ENCODE measurements around the gene GNAL. TPM values are rescaled to one million over a fixed set of nuclear protein-coding genes. Genes with fewer than 3 reads are reported as not detected.

Gene GNAL
- total RNA-seq, 1 donor from 2014 or later, result 9.7 TPM

DNA sequence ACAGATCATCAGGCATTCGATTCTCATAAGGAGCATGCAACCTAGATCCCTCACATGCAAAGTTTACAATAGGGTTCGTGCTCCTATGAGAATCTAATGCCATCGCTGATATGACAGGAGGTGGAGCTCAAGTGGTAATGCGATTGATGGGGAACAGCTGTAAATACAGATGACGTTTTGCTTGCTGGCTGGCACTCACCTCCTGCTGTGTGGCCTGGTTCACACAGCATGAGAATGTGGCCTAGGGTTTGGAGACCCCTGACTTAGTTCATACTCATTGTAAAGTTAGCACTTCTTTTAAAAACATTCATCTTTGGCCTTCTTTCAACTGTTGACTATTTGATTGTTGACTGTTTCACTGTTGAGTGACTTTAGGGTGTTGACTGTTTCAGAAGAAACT is 153.5 kb downstream of the GNAL start:
- TF ChIP-seq, protein P1, sequence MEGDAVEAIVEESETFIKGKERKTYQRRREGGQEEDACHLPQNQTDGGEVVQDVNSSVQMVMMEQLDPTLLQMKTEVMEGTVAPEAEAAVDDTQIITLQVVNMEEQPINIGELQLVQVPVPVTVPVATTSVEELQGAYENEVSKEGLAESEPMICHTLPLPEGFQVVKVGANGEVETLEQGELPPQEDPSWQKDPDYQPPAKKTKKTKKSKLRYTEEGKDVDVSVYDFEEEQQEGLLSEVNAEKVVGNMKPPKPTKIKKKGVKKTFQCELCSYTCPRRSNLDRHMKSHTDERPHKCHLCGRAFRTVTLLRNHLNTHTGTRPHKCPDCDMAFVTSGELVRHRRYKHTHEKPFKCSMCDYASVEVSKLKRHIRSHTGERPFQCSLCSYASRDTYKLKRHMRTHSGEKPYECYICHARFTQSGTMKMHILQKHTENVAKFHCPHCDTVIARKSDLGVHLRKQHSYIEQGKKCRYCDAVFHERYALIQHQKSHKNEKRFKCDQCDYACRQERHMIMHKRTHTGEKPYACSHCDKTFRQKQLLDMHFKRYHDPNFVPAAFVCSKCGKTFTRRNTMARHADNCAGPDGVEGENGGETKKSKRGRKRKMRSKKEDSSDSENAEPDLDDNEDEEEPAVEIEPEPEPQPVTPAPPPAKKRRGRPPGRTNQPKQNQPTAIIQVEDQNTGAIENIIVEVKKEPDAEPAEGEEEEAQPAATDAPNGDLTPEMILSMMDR (IDR thresholded peaks at IDR 0.05; ENCODE audit: unreplicated experiment), result no peak
- H3K27ac Mint-ChIP-seq (ENCODE audit: unreplicated experiment), result no peak overlapping the region
- H3K27me3 Mint-ChIP-seq (ENCODE audit: unreplicated experiment), result no peaks in the 10 kb centered on the region
- no peaks in the 10 kb centered on the region for H3K9me3 Mint-ChIP-seq (ENCODE audit: unreplicated experiment)
- H3K36me3 Mint-ChIP-seq (ENCODE audit: low read depth, unreplicated experiment), result no peaks in the 10 kb centered on the region
- no peak overlapping the region for H3K4me3 Mint-ChIP-seq (ENCODE audit: unreplicated experiment)
- peaks cover 17% of the 10 kb centered on the region for H3K4me1 Mint-ChIP-seq (ENCODE audit: unreplicated experiment)
- DNase-seq (ENCODE audit: low spot score), result no peak

DNA sequence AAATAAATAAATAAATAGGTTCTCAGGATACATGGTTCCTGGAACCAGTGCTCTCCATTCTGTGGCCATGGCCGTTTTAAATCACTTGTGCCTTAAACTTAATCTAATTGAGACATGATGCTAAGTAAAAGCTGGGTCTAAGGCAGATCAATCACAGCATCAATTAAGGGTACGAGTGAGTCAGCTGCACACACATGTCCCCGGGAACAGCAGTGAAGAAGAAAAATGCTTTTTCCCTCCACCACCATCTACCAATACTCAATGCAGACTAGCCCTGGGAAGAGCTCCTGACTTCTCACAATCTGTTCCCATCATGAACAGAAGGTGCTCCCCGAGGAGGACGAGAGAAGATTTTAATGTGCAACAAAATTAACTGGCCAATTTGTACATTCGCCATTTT is 155.4 kb downstream of the GNAL start:
- Mint-ChIP-seq H3K9me3 (ENCODE audit: unreplicated experiment) (no peaks in the 10 kb centered on the region), H3K36me3 (ENCODE audit: low read depth, unreplicated experiment) (no peaks in the 10 kb centered on the region), H3K27me3 (ENCODE audit: unreplicated experiment) (peaks cover 2% of the 10 kb centered on the region), H3K4me3 (ENCODE audit: unreplicated experiment) (no peak overlapping the region), H3K4me1 (ENCODE audit: unreplicated experiment) (peaks cover 17% of the 10 kb centered on the region), H3K27ac (ENCODE audit: unreplicated experiment) (no peak overlapping the region)
- DNase-seq (ENCODE audit: low spot score), result no peak
- TF ChIP-seq, protein P1 (IDR thresholded peaks at IDR 0.05; ENCODE audit: unreplicated experiment), result no peak

DNA sequence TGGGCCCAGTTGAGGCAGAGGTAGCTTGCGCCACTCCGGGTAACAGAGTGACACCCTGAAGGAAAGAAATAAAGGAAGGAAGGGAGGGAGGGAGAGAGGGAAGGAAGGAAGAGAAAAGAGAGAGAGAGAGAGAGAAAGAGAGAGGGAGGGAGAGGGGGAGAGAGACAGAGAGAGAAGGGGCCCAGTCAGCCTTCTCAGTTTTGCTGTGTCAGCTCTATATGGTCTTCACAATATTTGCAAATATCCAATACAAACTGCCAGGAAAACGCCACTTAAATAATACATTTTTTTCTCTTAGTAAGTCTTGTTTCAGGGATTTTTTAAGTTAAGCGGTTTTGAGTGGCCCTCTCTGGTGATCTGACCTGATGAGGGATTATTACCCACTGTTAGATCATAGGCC is 156.6 kb downstream of the GNAL start:
- DNase-seq (ENCODE audit: low spot score), result no peak
- H3K4me3 Mint-ChIP-seq (ENCODE audit: unreplicated experiment), result no peak overlapping the region
- peaks cover 3% of the 10 kb centered on the region for H3K36me3 Mint-ChIP-seq (ENCODE audit: low read depth, unreplicated experiment)
- peaks cover 2% of the 10 kb centered on the region for H3K27me3 Mint-ChIP-seq (ENCODE audit: unreplicated experiment)
- TF ChIP-seq, protein P1 (IDR thresholded peaks at IDR 0.05; ENCODE audit: unreplicated experiment), result no peak
- no peaks in the 10 kb centered on the region for H3K9me3 Mint-ChIP-seq (ENCODE audit: unreplicated experiment)
- H3K27ac Mint-ChIP-seq (ENCODE audit: unreplicated experiment), result no peak overlapping the region
- peaks cover 14% of the 10 kb centered on the region for H3K4me1 Mint-ChIP-seq (ENCODE audit: unreplicated experiment)

DNA sequence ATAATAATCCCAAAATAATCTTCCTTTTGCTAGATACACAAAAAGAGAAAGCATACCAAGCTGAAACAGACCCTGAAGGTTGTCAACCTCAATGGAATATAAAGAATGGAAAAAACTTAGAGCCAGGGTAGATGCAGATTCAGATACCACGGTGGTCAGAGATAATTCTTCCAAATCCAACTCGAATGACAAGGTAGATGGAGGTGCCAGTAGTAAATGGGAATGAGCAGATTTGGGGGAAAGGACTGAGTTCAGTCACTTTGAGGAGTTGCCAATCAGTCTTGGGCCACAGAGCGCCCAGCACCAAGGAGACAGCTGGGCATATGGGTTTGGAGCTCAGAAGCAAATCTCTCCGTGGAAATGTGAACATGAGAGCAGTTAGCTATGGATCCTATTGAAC is 158.7 kb downstream of the GNAL start:
- Mint-ChIP-seq H3K36me3 (ENCODE audit: low read depth, unreplicated experiment) (peaks cover 11% of the 10 kb centered on the region), H3K9me3 (ENCODE audit: unreplicated experiment) (no peaks in the 10 kb centered on the region), H3K27ac (ENCODE audit: unreplicated experiment) (no peak overlapping the region), H3K4me3 (ENCODE audit: unreplicated experiment) (no peak overlapping the region), H3K27me3 (ENCODE audit: unreplicated experiment) (peaks cover 5% of the 10 kb centered on the region), H3K4me1 (ENCODE audit: unreplicated experiment) (peaks cover 24% of the 10 kb centered on the region)
- TF ChIP-seq, protein P1 (IDR thresholded peaks at IDR 0.05; ENCODE audit: unreplicated experiment), result no peak
- DNase-seq (ENCODE audit: low spot score), result no peak

DNA sequence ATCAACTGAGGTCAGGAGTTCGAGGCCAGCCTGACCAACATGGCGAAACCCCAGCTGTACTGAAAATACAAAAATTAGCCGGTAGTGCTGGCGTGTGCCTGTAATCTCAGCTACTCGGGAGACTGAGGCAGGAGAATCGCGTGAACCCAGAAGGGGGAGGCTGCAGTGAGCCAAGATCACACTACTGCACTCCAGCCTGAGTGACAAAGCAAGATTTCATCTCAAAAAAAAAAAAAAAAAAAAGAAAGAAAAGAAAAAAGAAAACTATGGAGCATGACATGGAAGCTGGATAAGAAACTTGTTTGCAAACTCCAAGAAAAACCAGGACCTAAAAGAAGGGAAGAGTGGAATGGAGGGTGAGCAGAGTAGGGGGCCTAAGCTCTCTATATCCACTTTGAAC is 160.2 kb downstream of the GNAL start:
- H3K36me3 Mint-ChIP-seq (ENCODE audit: low read depth, unreplicated experiment), result peaks cover 11% of the 10 kb centered on the region
- H3K27me3 Mint-ChIP-seq (ENCODE audit: unreplicated experiment), result peaks cover 5% of the 10 kb centered on the region
- no peaks in the 10 kb centered on the region for H3K9me3 Mint-ChIP-seq (ENCODE audit: unreplicated experiment)
- H3K4me3 Mint-ChIP-seq (ENCODE audit: unreplicated experiment), result no peak overlapping the region
- H3K27ac Mint-ChIP-seq (ENCODE audit: unreplicated experiment), result no peak overlapping the region
- TF ChIP-seq, protein P1 (IDR thresholded peaks at IDR 0.05; ENCODE audit: unreplicated experiment), result no peak
- H3K4me1 Mint-ChIP-seq (ENCODE audit: unreplicated experiment), result peaks cover 26% of the 10 kb centered on the region
- no peak for DNase-seq (ENCODE audit: low spot score)

All from endothelial cell (in vitro differentiated cells).